HCT116 (cell line): ENCODE results near the gene ADAM10. TPM values are rescaled to one million over a fixed set of nuclear protein-coding genes. Genes with fewer than 3 reads are reported as not detected.

ENCODE experiments used
- ATAC-seq: fragments of 200-7000 bp; cut with Tn5 transposase; 2 replicates; pipeline ENCODE4 v1.9.1; 2020; ENCODE audit warnings: mild to moderate bottlenecking, moderate library complexity
- BruUV-seq: library from RNA; stranded (reverse); fragments of 400-500 nt; replicated peaks from 2 replicates; lab custom pipeline; 2021; lab: Mats Ljungman, UMichigan
- CTCF ChIA-PET: fragments of 300-600 bp; sonication (Branson Sonifier 250); formaldehyde crosslinking; loops from one replicate; lab custom pipeline; 2021; ENCODE audit warnings: antibody characterized with exemption; lab: Charles Lee
- POLR2A ChIA-PET: fragments of 300-600, 350-600 bp; sonication (Branson Sonifier 250); formaldehyde crosslinking; loops from one replicate; lab custom pipeline; 2021; ENCODE audit warnings: antibody characterized with exemption; lab: Charles Lee
- RAD21 ChIA-PET, 2 experiments: fragments of 300-600 bp; sonication (Branson Sonifier 250); formaldehyde crosslinking; loops; one replicate each; lab custom pipeline; 2023; ENCODE audit warnings: low total read pairs in 2 of 2; ENCODE audit not compliant: uncharacterized antibody in 2 of 2, unreplicated experiment in 2 of 2, low non-redundant PET in 1 of 2; lab: Charles Lee
- DNase-seq: peaks from one replicate; pipeline ENCODE4 v3.0.0-alpha.2; 2010; ENCODE audit warnings: low read depth, low spot score
- H2AFZ ChIP-seq: fragments of 200-600 bp; shearing (Covaris generic), sonication (generic); 2 replicates; pipeline ENCODE4 v1.6.1; 2017; ENCODE audit warnings: low read depth, mixed run types, mixed read lengths, antibody characterized with exemption, low read length; ENCODE audit not compliant: poor library complexity, severe bottlenecking
- H3K27ac ChIP-seq: 2 replicates; pipeline ENCODE4 v1.5.1; 2012; ENCODE audit warnings: low read depth, low read length
- H3K27me3 ChIP-seq: fragments of 200-600 bp; sonication (generic); 2 replicates; pipeline ENCODE4 v1.6.1; 2016; ENCODE audit warnings: mixed run types, low read length, mixed read lengths; ENCODE audit not compliant: insufficient read depth
- H3K36me3 ChIP-seq, 2 experiments: fragments of 200-500 bp in 1 of 2; fragments of 200-600 bp in 1 of 2; sonication (Bioruptor generic) in 1 of 2; sonication (generic) in 1 of 2; 2 replicates each; pipeline versions ENCODE4 v1.5.1 to v1.6.1; 2014 to 2016; ENCODE audit warnings: low read length in 2 of 2, inconsistent platforms in 1 of 2, mixed read lengths in 1 of 2, mixed run types in 1 of 2; ENCODE audit not compliant: insufficient read depth in 2 of 2, control insufficient read depth in 1 of 2
- H3K4me1 ChIP-seq, 2 experiments: fragments of 200-600 bp in 1 of 2; sonication (generic) in 1 of 2; 2 replicates each; pipeline versions ENCODE4 v1.5.1 to v1.6.1; 2012 to 2017; ENCODE audit warnings: low read length in 2 of 2, inconsistent platforms in 1 of 2, mild to moderate bottlenecking in 1 of 2, mixed read lengths in 1 of 2, mixed run types in 1 of 2, moderate library complexity in 1 of 2; ENCODE audit not compliant: insufficient read depth in 2 of 2, control insufficient read depth in 1 of 2
- H3K4me2 ChIP-seq: fragments of 200-600 bp; sonication (generic); 2 replicates; pipeline ENCODE4 v1.6.1; 2017; ENCODE audit warnings: mixed run types, low read length, mixed read lengths
- H3K4me3 ChIP-seq, 2 experiments: fragments of 200-600 bp in 1 of 2; sonication (generic) in 1 of 2; replicated peaks in 1 of 2; 2 replicates each; pipeline ENCODE4 v1.5.1; 2011 to 2016; ENCODE audit warnings: low read length in 2 of 2, control low read depth in 1 of 2, low read depth in 1 of 2, mild to moderate bottlenecking in 1 of 2, mixed read lengths in 1 of 2, mixed run types in 1 of 2
- H3K79me2 ChIP-seq: fragments of 200-600 bp; sonication (generic); 2 replicates; pipeline ENCODE4 v1.6.1; 2017; ENCODE audit warnings: mild to moderate bottlenecking, mixed run types, low read length, moderate library complexity, mixed read lengths; ENCODE audit not compliant: insufficient read depth
- H3K9ac ChIP-seq: fragments of 200-600 bp; sonication (generic); 2 replicates; pipeline ENCODE4 v1.6.1; 2016; ENCODE audit warnings: low read length, mixed read lengths
- H3K9me2 ChIP-seq: fragments of 200-600 bp; sonication (generic), shearing (Covaris generic); 2 replicates; pipeline ENCODE4 v1.6.1; 2017; ENCODE audit warnings: mixed run types, mild to moderate bottlenecking, moderate library complexity; ENCODE audit not compliant: insufficient read depth
- H3K9me3 ChIP-seq, 2 experiments: fragments of 200-500 bp in 1 of 2; fragments of 200-600 bp in 1 of 2; sonication (Bioruptor generic) in 1 of 2; sonication (generic) in 1 of 2; 2 replicates each; pipeline ENCODE4 v1.6.1; 2014 to 2017; ENCODE audit warnings: low read length in 2 of 2, mixed read lengths in 2 of 2, inconsistent platforms in 1 of 2, low read depth in 1 of 2, mild to moderate bottlenecking in 1 of 2, mixed run types in 1 of 2, moderate library complexity in 1 of 2; ENCODE audit not compliant: control insufficient read depth in 1 of 2, insufficient read depth in 1 of 2
- H4K20me1 ChIP-seq: fragments of 200-600 bp; sonication (generic), shearing (Covaris generic); 2 replicates; pipeline ENCODE4 v1.6.1; 2017; ENCODE audit warnings: mixed run types, mild to moderate bottlenecking, moderate library complexity; ENCODE audit not compliant: insufficient read depth
- CBX3 ChIP-seq: IDR thresholded peaks from 2 replicates; pipeline ENCODE4 v1.6.1; 2012; ENCODE audit warnings: low read depth
- CEBPB ChIP-seq: IDR thresholded peaks from 2 replicates; pipeline ENCODE4 v1.6.1; 2012; ENCODE audit warnings: low read depth
- ELF1 ChIP-seq: IDR thresholded peaks from 2 replicates; pipeline ENCODE4 v1.6.1; 2012; ENCODE audit warnings: low read depth, borderline replicate concordance
- EZH2phosphoT487 ChIP-seq: fragments of 200-600 bp; IDR thresholded peaks from 2 replicates; pipeline ENCODE4 v1.6.1; 2018; ENCODE audit warnings: antibody characterized with exemption, borderline replicate concordance
- FOSL1 ChIP-seq: IDR thresholded peaks from 2 replicates; pipeline ENCODE4 v1.6.1; 2012; ENCODE audit warnings: low read depth
- JUND ChIP-seq: IDR thresholded peaks from 2 replicates; pipeline ENCODE4 v1.6.1; 2012
- POLR2A ChIP-seq: IDR thresholded peaks from 2 replicates; pipeline ENCODE4 v1.7.0; 2011; ENCODE audit warnings: borderline replicate concordance; ENCODE audit not compliant: insufficient read depth, insufficient read length; ENCODE audit errors: extremely low read depth
- POLR2AphosphoS5 ChIP-seq: IDR thresholded peaks from 2 replicates; pipeline ENCODE4 v1.6.1; 2011; ENCODE audit warnings: mild to moderate bottlenecking, low read depth, low read length, moderate library complexity
- SIN3A ChIP-seq: IDR thresholded peaks from 2 replicates; pipeline ENCODE4 v1.6.1; 2012; ENCODE audit warnings: low read depth
- SP1 ChIP-seq: IDR thresholded peaks from 2 replicates; pipeline ENCODE4 v1.6.1; 2012; ENCODE audit warnings: low read depth
- TCF7L2 ChIP-seq: IDR thresholded peaks from 2 replicates; pipeline ENCODE4 v1.7.0; 2011; ENCODE audit warnings: borderline replicate concordance, inconsistent platforms; ENCODE audit not compliant: insufficient read depth, insufficient read length; ENCODE audit errors: extremely low read depth
- YY1 ChIP-seq: IDR thresholded peaks from 2 replicates; pipeline ENCODE4 v1.6.1; 2011; ENCODE audit warnings: low read length, low read depth, moderate library complexity, mild to moderate bottlenecking; ENCODE audit not compliant: insufficient replicate concordance; ENCODE audit errors: extremely low read depth
- ZFX ChIP-seq: fragments of 450-650 bp; IDR thresholded peaks from 2 replicates; pipeline ENCODE4 v1.6.1; 2017
- intact Hi-C: fragments of 100-400 bp; cut with micrococcal nuclease; formaldehyde crosslinking; loops from 2 replicates; pipeline ENCODE4 v1.10.0; 2022
- total RNA-seq: library from RNA; stranded (reverse); gene quantifications from one replicate; pipeline ENCODE4 v1.2.1, GENCODE V29; 2021; ENCODE audit not compliant: unreplicated experiment
- TF ChIP-seq, protein P1 (sequence below): IDR thresholded peaks from 2 replicates; pipeline ENCODE4 v1.6.1; 2012
- TF ChIP-seq, protein P2 (sequence below): IDR thresholded peaks from 2 replicates; pipeline ENCODE4 v1.6.1; 2011; ENCODE audit warnings: mild to moderate bottlenecking, low read length, moderate library complexity; ENCODE audit not compliant: insufficient replicate concordance; ENCODE audit errors: extremely low read depth

The ADAM10 gene
- total RNA-seq, 1 experiment from 2014 or later, result 158 TPM

DNA sequence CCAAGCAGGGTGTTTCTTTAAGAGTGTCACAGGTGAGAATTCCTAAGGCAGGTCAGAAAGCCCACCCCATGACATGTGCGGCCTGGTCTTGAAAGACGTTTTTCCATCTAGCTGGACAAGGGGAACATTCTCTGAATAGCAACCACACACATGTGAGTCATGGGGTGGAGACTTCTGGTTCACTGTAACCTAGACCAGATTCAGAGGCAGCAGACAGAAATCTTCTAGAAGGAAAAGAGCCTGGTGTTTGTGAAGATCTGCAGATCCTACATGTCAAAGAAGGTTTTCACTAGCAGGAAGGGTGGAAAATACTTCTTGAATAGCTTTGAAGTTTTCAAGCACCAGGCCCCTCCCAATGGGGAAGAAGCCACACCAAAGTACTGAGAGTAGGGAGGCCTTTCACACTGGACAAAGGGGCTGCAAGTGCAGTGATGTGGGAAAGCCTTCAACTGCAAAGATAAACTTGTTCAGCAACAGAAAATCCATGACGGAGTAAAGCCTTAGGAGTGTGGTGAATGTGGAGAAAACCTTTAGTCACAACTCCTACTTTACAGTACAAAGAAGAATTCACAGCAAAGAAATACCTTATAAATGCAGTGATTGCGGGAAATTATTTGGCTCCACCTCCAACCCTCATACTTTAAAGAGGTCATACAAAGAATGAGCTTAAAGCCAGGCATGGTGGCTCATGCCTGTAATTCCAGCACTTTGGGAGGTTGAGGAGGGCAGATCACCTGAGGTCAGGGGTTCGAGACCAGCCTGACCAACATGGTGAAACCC lies 17.6 kb downstream of the ADAM10 start:
- H3K36me3 ChIP-seq, result no peaks in the 10 kb centered on the region
- ATAC-seq, result peak; percentile 94
- peaks cover 20 to 44% of the 10 kb centered on the region in 2 experiments for H3K4me1 ChIP-seq
- no peaks in the 10 kb centered on the region for H3K27me3 ChIP-seq
- 0 out of 4 replicates have a peak overlapping the region, but pooled peaks of 1 of the 2 experiments have one; percentile 10 for H3K4me3 ChIP-seq
- CTCF ChIA-PET, result interaction anchor here (0.7 kb wide), 1 partner anchor 55 kb away, joined by 4 read pairs; no protein-coding TSS in a partner anchor
- RAD21 ChIA-PET, result no interaction called here
- no peak overlapping the region for H2AFZ ChIP-seq
- H3K9me3 ChIP-seq, result no peaks in the 10 kb centered on the region
- POLR2A ChIA-PET, result no interaction called here
- H3K9ac ChIP-seq, result peak overlapping the region; percentile 36
- BruUV-seq, result no TSS peak
- H4K20me1 ChIP-seq, result no peaks in the 10 kb centered on the region
- peaks cover 94% of the 10 kb centered on the region for H3K79me2 ChIP-seq
- no peaks in the 10 kb centered on the region for H3K9me2 ChIP-seq
- no peak for TF ChIP-seq CEBPB
- peak; percentile 47 for TF ChIP-seq SP1
- no peak for TF ChIP-seq YY1
- no peak for TF ChIP-seq ZFX
- no peak for TF ChIP-seq ELF1
- TF ChIP-seq JUND, result peak; percentile 37; the same call in 1 of the 2 replicates
- TF ChIP-seq CBX3, result peak; percentile 30; the same call in 1 of the 2 replicates
- TF ChIP-seq, protein P1, sequence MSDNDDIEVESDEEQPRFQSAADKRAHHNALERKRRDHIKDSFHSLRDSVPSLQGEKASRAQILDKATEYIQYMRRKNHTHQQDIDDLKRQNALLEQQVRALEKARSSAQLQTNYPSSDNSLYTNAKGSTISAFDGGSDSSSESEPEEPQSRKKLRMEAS, result peak; percentile 56
- no peak for TF ChIP-seq EZH2phosphoT487
- TF ChIP-seq POLR2A, result no peak
- peak; percentile 54; the same call in 1 of the 2 replicates for TF ChIP-seq FOSL1
- TF ChIP-seq, protein P2, sequence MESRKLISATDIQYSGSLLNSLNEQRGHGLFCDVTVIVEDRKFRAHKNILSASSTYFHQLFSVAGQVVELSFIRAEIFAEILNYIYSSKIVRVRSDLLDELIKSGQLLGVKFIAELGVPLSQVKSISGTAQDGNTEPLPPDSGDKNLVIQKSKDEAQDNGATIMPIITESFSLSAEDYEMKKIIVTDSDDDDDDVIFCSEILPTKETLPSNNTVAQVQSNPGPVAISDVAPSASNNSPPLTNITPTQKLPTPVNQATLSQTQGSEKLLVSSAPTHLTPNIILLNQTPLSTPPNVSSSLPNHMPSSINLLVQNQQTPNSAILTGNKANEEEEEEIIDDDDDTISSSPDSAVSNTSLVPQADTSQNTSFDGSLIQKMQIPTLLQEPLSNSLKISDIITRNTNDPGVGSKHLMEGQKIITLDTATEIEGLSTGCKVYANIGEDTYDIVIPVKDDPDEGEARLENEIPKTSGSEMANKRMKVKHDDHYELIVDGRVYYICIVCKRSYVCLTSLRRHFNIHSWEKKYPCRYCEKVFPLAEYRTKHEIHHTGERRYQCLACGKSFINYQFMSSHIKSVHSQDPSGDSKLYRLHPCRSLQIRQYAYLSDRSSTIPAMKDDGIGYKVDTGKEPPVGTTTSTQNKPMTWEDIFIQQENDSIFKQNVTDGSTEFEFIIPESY, result no peak
- no peak for TF ChIP-seq TCF7L2
- no peak for TF ChIP-seq POLR2AphosphoS5
- TF ChIP-seq SIN3A, result no peak
- DNase-seq, result peak; percentile 72
- intact Hi-C loops, result no loop called here
- H3K27ac ChIP-seq, result peak overlapping the region; percentile 59; the same call in 1 of the 2 replicates
- H3K4me2 ChIP-seq, result peak overlapping the region; percentile 61
